Neural progenitor cell (in vitro differentiated cells): ENCODE results near the gene STRN3. TPM values are rescaled to one million over a fixed set of nuclear protein-coding genes. Genes with fewer than 3 reads are reported as not detected.
A peak's percentile ranks its signal among the peaks of the same experiment; 100 is the strongest.

ENCODE experiments used
- DNase-seq: peaks from one replicate; pipeline ENCODE4 v3.0.0-alpha.2; 2016; ENCODE audit warnings: low spot score
- H2AFZ ChIP-seq: fragments of 200-600 bp; sonication (generic); replicated peaks from 2 replicates; pipeline ENCODE4 v1.6.1; 2016; ENCODE audit warnings: antibody characterized with exemption
- H3F3A ChIP-seq: fragments of 200-600 bp; sonication (generic); 2 replicates; pipeline ENCODE4 v1.6.1; 2016; ENCODE audit warnings: antibody characterized with exemption, low read depth
- H3K27ac ChIP-seq: fragments of 200-600 bp; sonication (generic); 2 replicates; pipeline ENCODE4 v1.5.1; 2016; ENCODE audit warnings: mild to moderate bottlenecking
- H3K27me3 ChIP-seq: fragments of 200-600 bp; sonication (generic); 2 replicates; pipeline ENCODE4 v1.6.1; 2016; ENCODE audit warnings: mild to moderate bottlenecking, moderate library complexity
- H3K36me3 ChIP-seq: fragments of 200-600 bp; sonication (generic); 2 replicates; pipeline ENCODE4 v1.5.1; 2016
- H3K4me1 ChIP-seq: fragments of 200-600 bp; sonication (generic); 2 replicates; pipeline ENCODE4 v1.6.1; 2016; ENCODE audit warnings: mixed run types
- H3K4me2 ChIP-seq: fragments of 200-600 bp; sonication (generic); 2 replicates; pipeline ENCODE4 v1.6.1; 2016
- H3K4me3 ChIP-seq: fragments of 200-600 bp; sonication (generic); 2 replicates; pipeline ENCODE4 v1.5.1; 2016
- H3K79me2 ChIP-seq: fragments of 200-600 bp; sonication (generic); 2 replicates; pipeline ENCODE4 v1.6.1; 2016; ENCODE audit warnings: low read depth
- H3K9ac ChIP-seq: fragments of 200-600 bp; sonication (generic); 2 replicates; pipeline ENCODE4 v1.6.1; 2016
- H3K9me3 ChIP-seq: fragments of 200-600 bp; sonication (generic); 2 replicates; pipeline ENCODE4 v1.5.1; 2016; ENCODE audit warnings: low read depth
- H4K20me1 ChIP-seq: fragments of 200-600 bp; sonication (generic); 2 replicates; pipeline ENCODE4 v1.6.1; 2016; ENCODE audit warnings: low read depth
- H3K27ac Mint-ChIP-seq: 3 replicates; pipeline ENCODE4 v1.8.0; 2021; ENCODE audit warnings: mixed read lengths
- H3K27me3 Mint-ChIP-seq: 2 replicates; pipeline ENCODE4 v1.8.0; 2022; ENCODE audit warnings: low read depth, mild to moderate bottlenecking, inconsistent platforms, moderate library complexity, mixed read lengths; ENCODE audit not compliant: insufficient read depth
- H3K36me3 Mint-ChIP-seq: 3 replicates; pipeline ENCODE4 v1.8.0; 2021; ENCODE audit warnings: mixed read lengths
- H3K4me1 Mint-ChIP-seq: 3 replicates; pipeline ENCODE4 v1.8.0; 2021; ENCODE audit warnings: mixed read lengths
- H3K4me3 Mint-ChIP-seq: 3 replicates; pipeline ENCODE4 v1.8.0; 2021; ENCODE audit warnings: mild to moderate bottlenecking, moderate library complexity, mixed read lengths
- H3K9me3 Mint-ChIP-seq: 3 replicates; pipeline ENCODE4 v1.8.0; 2020; ENCODE audit warnings: mixed read lengths
- EZH2 ChIP-seq: fragments of 200-600 bp; sonication (generic); IDR thresholded peaks from 2 replicates; pipeline ENCODE4 v1.6.1; 2017; ENCODE audit warnings: antibody characterized with exemption, mild to moderate bottlenecking, moderate library complexity
- EZH2phosphoT487 ChIP-seq: fragments of 200-600 bp; sonication (generic); IDR thresholded peaks from 2 replicates; pipeline ENCODE4 v1.6.1; 2017; ENCODE audit warnings: antibody characterized with exemption
- total RNA-seq: library from RNA; depleted of rRNA; stranded (reverse); fragments of >200 nt; gene quantifications from 2 replicates; pipeline ENCODE4 v1.2.3, GENCODE V29; 2015; ENCODE audit warnings: low replicate concordance
- TF ChIP-seq, protein P1 (sequence below): fragments of 200-600 bp; sonication (generic); IDR thresholded peaks from 2 replicates; pipeline ENCODE4 v1.5.1; 2017; ENCODE audit warnings: antibody characterized with exemption, mild to moderate bottlenecking

The STRN3 gene
- total RNA-seq, 1 donor from 2014 or later, result 104 TPM

DNA sequence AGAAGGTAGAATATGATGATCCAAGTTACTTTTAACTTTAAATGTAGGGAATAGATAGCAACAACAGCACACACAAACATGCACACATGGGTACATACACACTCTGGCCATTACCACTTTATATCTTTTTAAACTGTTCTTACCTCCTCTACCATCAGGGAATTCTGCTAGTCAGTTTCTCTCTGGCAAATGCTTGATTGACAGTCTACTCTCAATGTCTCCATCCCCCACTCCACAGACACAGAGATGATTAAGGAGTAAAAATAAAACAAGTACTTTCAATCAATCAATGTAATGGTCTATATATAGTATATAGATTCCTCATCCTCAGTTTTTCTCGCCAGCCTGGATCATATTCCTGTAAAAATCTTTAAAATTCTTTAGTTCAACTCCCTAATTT, 16.1 kb upstream of the STRN3 start:
- no peak overlapping the region for H3K9ac ChIP-seq
- H3K9me3 ChIP-seq, result no peaks in the 10 kb centered on the region
- no peaks in the 10 kb centered on the region for H4K20me1 ChIP-seq
- H3K4me2 ChIP-seq, result no peak overlapping the region
- H3K27me3 Mint-ChIP-seq, result peaks cover 1% of the 10 kb centered on the region
- H3K4me3 ChIP-seq, result no peak overlapping the region
- no peaks in the 10 kb centered on the region for H3K79me2 ChIP-seq
- no peaks in the 10 kb centered on the region for H3K27me3 ChIP-seq
- H3K4me1 ChIP-seq, result peaks cover 8% of the 10 kb centered on the region
- H3K36me3 Mint-ChIP-seq, result peaks cover 4% of the 10 kb centered on the region
- no peak overlapping the region for H3K27ac Mint-ChIP-seq
- peaks cover 4% of the 10 kb centered on the region for H3K9me3 Mint-ChIP-seq
- no peaks in the 10 kb centered on the region for H3K36me3 ChIP-seq
- TF ChIP-seq EZH2, result no peak
- TF ChIP-seq, protein P1, sequence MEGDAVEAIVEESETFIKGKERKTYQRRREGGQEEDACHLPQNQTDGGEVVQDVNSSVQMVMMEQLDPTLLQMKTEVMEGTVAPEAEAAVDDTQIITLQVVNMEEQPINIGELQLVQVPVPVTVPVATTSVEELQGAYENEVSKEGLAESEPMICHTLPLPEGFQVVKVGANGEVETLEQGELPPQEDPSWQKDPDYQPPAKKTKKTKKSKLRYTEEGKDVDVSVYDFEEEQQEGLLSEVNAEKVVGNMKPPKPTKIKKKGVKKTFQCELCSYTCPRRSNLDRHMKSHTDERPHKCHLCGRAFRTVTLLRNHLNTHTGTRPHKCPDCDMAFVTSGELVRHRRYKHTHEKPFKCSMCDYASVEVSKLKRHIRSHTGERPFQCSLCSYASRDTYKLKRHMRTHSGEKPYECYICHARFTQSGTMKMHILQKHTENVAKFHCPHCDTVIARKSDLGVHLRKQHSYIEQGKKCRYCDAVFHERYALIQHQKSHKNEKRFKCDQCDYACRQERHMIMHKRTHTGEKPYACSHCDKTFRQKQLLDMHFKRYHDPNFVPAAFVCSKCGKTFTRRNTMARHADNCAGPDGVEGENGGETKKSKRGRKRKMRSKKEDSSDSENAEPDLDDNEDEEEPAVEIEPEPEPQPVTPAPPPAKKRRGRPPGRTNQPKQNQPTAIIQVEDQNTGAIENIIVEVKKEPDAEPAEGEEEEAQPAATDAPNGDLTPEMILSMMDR, result no peak
- no peak for TF ChIP-seq EZH2phosphoT487
- no peak for DNase-seq
- H3K4me1 Mint-ChIP-seq, result peaks cover 9% of the 10 kb centered on the region
- H3K27ac ChIP-seq, result no peak overlapping the region
- H3F3A ChIP-seq, result peaks cover 7% of the 10 kb centered on the region
- no peak overlapping the region for H2AFZ ChIP-seq
- H3K4me3 Mint-ChIP-seq, result no peak overlapping the region

DNA sequence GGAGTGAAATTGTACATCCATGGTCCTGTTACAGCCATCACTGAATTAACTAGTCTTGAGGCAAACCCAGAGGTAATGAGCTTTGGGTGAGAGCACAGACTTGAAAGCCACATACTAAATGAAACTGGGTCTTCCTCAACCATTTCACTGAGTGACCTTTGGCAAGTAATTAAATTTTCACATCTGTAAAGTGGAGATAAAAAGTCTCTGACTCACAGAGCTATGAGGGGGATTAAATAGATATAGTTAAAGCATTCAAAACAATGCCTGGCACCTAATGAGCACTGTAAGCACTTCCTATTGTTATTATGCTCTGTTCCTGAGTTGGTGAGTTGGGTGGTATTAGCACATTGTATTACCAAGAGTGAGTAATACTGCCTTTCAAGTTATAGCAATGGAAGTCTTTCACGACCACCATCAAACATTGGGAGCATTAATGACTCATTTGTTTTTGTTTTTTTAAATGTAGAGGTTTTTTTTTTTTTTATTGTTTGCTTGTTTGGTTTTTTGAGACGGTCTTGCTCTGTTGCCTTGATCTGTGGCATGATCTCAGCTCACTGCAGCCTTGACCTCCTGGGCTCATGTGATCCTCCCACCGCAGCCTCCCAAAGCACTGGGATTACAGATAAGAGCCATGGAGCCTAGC, 12.5 kb upstream of the STRN3 start:
- no peak overlapping the region for H3K4me3 ChIP-seq
- peak overlapping the region; percentile 71 for H3K27ac ChIP-seq
- TF ChIP-seq EZH2 (no peak), EZH2phosphoT487 (no peak)
- TF ChIP-seq, protein P1, result no peak
- H3K9ac ChIP-seq, result no peak overlapping the region
- peak overlapping the region; percentile 17 for H3K4me2 ChIP-seq
- H3K9me3 Mint-ChIP-seq, result no peaks in the 10 kb centered on the region
- no peaks in the 10 kb centered on the region for H3K79me2 ChIP-seq
- peaks cover 9% of the 10 kb centered on the region for H3K4me1 Mint-ChIP-seq
- no peak overlapping the region for H2AFZ ChIP-seq
- H3K4me1 ChIP-seq, result peaks cover 8% of the 10 kb centered on the region
- no peaks in the 10 kb centered on the region for H3K27me3 ChIP-seq
- peaks cover 7% of the 10 kb centered on the region for H3F3A ChIP-seq
- no peaks in the 10 kb centered on the region for H3K36me3 ChIP-seq
- no peak overlapping the region for H3K27ac Mint-ChIP-seq
- no peak for DNase-seq
- H4K20me1 ChIP-seq, result no peaks in the 10 kb centered on the region
- H3K27me3 Mint-ChIP-seq, result no peaks in the 10 kb centered on the region
- H3K36me3 Mint-ChIP-seq, result peaks cover 3% of the 10 kb centered on the region
- no peaks in the 10 kb centered on the region for H3K9me3 ChIP-seq
- H3K4me3 Mint-ChIP-seq, result no peak overlapping the region

DNA sequence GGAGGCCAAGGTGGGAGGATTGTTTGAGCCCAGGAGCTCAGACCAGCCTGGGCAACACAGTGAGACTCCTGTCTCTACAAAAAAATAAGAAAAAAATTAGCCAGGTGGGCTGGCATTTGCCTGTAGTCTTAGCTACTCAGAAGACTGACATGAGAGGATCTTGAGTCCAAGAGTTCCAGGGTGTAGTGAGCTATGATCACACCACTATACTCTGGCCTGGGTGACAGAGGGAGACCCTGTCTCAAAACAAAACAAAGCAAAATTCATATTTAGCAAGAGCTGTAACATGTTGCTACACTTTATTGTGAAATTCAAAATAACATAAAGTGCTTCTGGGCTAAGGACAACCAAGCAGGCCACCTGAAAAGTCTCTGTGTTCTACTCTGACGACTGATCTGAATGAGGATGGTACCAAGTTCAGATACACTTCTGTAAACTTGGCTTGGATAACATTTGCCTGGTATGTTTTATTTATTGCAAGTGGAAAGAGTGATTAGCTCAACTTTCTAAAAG, 11.6 kb upstream of the STRN3 start:
- Mint-ChIP-seq H3K9me3 (no peaks in the 10 kb centered on the region), H3K36me3 (peaks cover 3% of the 10 kb centered on the region), H3K27ac (no peak overlapping the region), H3K27me3 (no peaks in the 10 kb centered on the region), H3K4me1 (peaks cover 9% of the 10 kb centered on the region), H3K4me3 (no peak overlapping the region)
- Histone ChIP-seq H3K4me3 (no peak overlapping the region), H4K20me1 (no peaks in the 10 kb centered on the region), H3K27ac (no peak overlapping the region), H3F3A (peaks cover 7% of the 10 kb centered on the region), H3K9ac (no peak overlapping the region), H3K4me2 (no peak overlapping the region), H3K79me2 (no peaks in the 10 kb centered on the region), H2AFZ (no peak overlapping the region), H3K36me3 (no peaks in the 10 kb centered on the region), H3K4me1 (peaks cover 8% of the 10 kb centered on the region), H3K9me3 (no peaks in the 10 kb centered on the region), H3K27me3 (no peaks in the 10 kb centered on the region)
- DNase-seq, result no peak
- TF ChIP-seq, protein P1, result no peak
